ENCODE data around the gene MORN3.

GRCh38 chr12:121712190-121712460 is 42.7 kb upstream of the MORN3 start:
- TF ChIP-seq, protein P1, sequence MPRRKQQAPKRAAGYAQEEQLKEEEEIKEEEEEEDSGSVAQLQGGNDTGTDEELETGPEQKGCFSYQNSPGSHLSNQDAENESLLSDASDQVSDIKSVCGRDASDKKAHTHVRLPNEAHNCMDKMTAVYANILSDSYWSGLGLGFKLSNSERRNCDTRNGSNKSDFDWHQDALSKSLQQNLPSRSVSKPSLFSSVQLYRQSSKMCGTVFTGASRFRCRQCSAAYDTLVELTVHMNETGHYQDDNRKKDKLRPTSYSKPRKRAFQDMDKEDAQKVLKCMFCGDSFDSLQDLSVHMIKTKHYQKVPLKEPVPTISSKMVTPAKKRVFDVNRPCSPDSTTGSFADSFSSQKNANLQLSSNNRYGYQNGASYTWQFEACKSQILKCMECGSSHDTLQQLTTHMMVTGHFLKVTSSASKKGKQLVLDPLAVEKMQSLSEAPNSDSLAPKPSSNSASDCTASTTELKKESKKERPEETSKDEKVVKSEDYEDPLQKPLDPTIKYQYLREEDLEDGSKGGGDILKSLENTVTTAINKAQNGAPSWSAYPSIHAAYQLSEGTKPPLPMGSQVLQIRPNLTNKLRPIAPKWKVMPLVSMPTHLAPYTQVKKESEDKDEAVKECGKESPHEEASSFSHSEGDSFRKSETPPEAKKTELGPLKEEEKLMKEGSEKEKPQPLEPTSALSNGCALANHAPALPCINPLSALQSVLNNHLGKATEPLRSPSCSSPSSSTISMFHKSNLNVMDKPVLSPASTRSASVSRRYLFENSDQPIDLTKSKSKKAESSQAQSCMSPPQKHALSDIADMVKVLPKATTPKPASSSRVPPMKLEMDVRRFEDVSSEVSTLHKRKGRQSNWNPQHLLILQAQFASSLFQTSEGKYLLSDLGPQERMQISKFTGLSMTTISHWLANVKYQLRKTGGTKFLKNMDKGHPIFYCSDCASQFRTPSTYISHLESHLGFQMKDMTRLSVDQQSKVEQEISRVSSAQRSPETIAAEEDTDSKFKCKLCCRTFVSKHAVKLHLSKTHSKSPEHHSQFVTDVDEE (CRISPR knock-in tag; IDR thresholded peaks at IDR 0.05), result no peak
- no peak for TF ChIP-seq PATZ1 (CRISPR knock-in tag; IDR thresholded peaks at IDR 0.05; ENCODE audit: borderline replicate concordance)
- no peak for TF ChIP-seq ZFP3 (CRISPR knock-in tag; IDR thresholded peaks at IDR 0.05)
- no peak for TF ChIP-seq ARNTL (CRISPR knock-in tag; IDR thresholded peaks at IDR 0.05; ENCODE audit: borderline replicate concordance, low read depth)
- no peak for TF ChIP-seq ZFP30 (CRISPR knock-in tag; IDR thresholded peaks at IDR 0.05)
- TF ChIP-seq ESRRG (CRISPR knock-in tag; IDR thresholded peaks at IDR 0.05), result no peak
- TF ChIP-seq CREB5 (CRISPR knock-in tag; IDR thresholded peaks at IDR 0.05; ENCODE audit: low read depth), result no peak
- no peak for TF ChIP-seq PPARA (CRISPR knock-in tag; IDR thresholded peaks at IDR 0.05; ENCODE audit: borderline replicate concordance)
- no peak for TF ChIP-seq ZC3H10 (CRISPR knock-in tag; IDR thresholded peaks at IDR 0.05)
- TF ChIP-seq ZNF70 (CRISPR knock-in tag; IDR thresholded peaks at IDR 0.05), result no peak
